Hepatocyte (in vitro differentiated cells): ENCODE data around the gene CCDC39. TPM values are rescaled to one million over a fixed set of nuclear protein-coding genes. Genes with fewer than 3 reads are reported as not detected.

Experiments used
- DNase-seq: peaks from one replicate; pipeline ENCODE4 v3.0.0-alpha.2; 2016; ENCODE audit warnings: low spot score
- H2AFZ ChIP-seq: fragments of 200-600 bp; sonication (generic); 2 replicates; pipeline ENCODE4 v1.6.0; 2016; ENCODE audit warnings: antibody characterized with exemption, mild to moderate bottlenecking
- H3K27ac ChIP-seq: fragments of 200-600 bp; sonication (generic); 2 replicates; pipeline ENCODE4 v1.5.1; 2016; ENCODE audit warnings: mild to moderate bottlenecking
- H3K27me3 ChIP-seq: fragments of 200-600 bp; sonication (generic); 2 replicates; pipeline ENCODE4 v1.6.1; 2016
- H3K36me3 ChIP-seq: fragments of 200-600 bp; sonication (generic); replicated peaks from 2 replicates; pipeline ENCODE4 v1.5.1; 2016; ENCODE audit warnings: low read depth; ENCODE audit not compliant: insufficient read depth
- H3K4me1 ChIP-seq: fragments of 200-600 bp; sonication (generic); 2 replicates; pipeline ENCODE4 v1.5.1; 2016; ENCODE audit warnings: mild to moderate bottlenecking, moderate library complexity; ENCODE audit not compliant: insufficient read depth
- H3K4me2 ChIP-seq: fragments of 200-600 bp; sonication (generic); 2 replicates; pipeline ENCODE4 v1.6.0; 2016
- H3K4me3 ChIP-seq: fragments of 200-600 bp; sonication (generic); 2 replicates; pipeline ENCODE4 v1.5.1; 2016; ENCODE audit warnings: mild to moderate bottlenecking
- H3K79me2 ChIP-seq: fragments of 200-600 bp; sonication (generic); 2 replicates; pipeline ENCODE4 v1.6.0; 2017; ENCODE audit warnings: mild to moderate bottlenecking
- H3K9me2 ChIP-seq: fragments of 200-600 bp; sonication (generic); replicated peaks from 2 replicates; pipeline ENCODE4 v1.6.0; 2017; ENCODE audit warnings: mild to moderate bottlenecking; ENCODE audit not compliant: insufficient read depth
- H3K9me3 ChIP-seq: fragments of 200-600 bp; sonication (generic); 2 replicates; pipeline ENCODE4 v1.5.1; 2016; ENCODE audit warnings: low read depth, mild to moderate bottlenecking
- H4K20me1 ChIP-seq: fragments of 200-600 bp; sonication (generic); 2 replicates; pipeline ENCODE4 v1.6.0; 2016; ENCODE audit warnings: mild to moderate bottlenecking; ENCODE audit not compliant: insufficient read depth, poor library complexity, severe bottlenecking
- CTCF ChIP-seq: fragments of 200-600 bp; sonication (generic); IDR thresholded peaks from 2 replicates; pipeline ENCODE4 v1.5.1; 2016; ENCODE audit warnings: antibody characterized with exemption, mild to moderate bottlenecking; ENCODE audit not compliant: poor library complexity
- EZH2 ChIP-seq: fragments of 200-600 bp; sonication (generic); IDR thresholded peaks from 2 replicates; pipeline ENCODE4 v1.6.1; 2016; ENCODE audit warnings: antibody characterized with exemption, mild to moderate bottlenecking, borderline replicate concordance
- EZH2phosphoT487 ChIP-seq: fragments of 200-600 bp; sonication (generic); IDR thresholded peaks from one replicate; pipeline ENCODE4 v1.6.1; 2018; ENCODE audit warnings: antibody characterized with exemption, mild to moderate bottlenecking, low read depth, moderate library complexity; ENCODE audit not compliant: unreplicated experiment, severe bottlenecking
- WGBS: methylation state at CpG from one replicate; pipeline ENCODE4 v1.1.6; 2016; ENCODE audit warnings: low lambda C conversion rate; ENCODE audit errors: missing lambda C conversion rate; 5-methylcytosine and 5-hydroxymethylcytosine counted together
- polyA plus RNA-seq: library from polyadenylated mRNA; unstranded; fragments of >200 nt; fragmentation: Nextera tagmentation; extraction: Ambion mirVana; gene quantifications from 2 replicates; pipeline ENCODE4 v1.2.1, GENCODE V29; 2016
- total RNA-seq: library from RNA; depleted of rRNA; stranded (reverse); fragments of >200 nt; gene quantifications from 2 replicates; pipeline ENCODE4 v1.2.3, GENCODE V29; 2014

Gene CCDC39
- total and polyA plus RNA-seq, 2 experiments from 2014 or later: not detected

GRCh38 chr3:180705619-180706018, 26.3 kb upstream of the CCDC39 start:
- Histone ChIP-seq H3K79me2 (no peaks in the 10 kb centered on the region), H3K27ac (no peak overlapping the region), H2AFZ (no peak overlapping the region), H3K4me2 (no peak overlapping the region), H3K9me2 (no peaks in the 10 kb centered on the region), H3K27me3 (no peaks in the 10 kb centered on the region), H3K4me1 (no peaks in the 10 kb centered on the region), H4K20me1 (no peaks in the 10 kb centered on the region), H3K36me3 (no peaks in the 10 kb centered on the region), H3K4me3 (no peak overlapping the region), H3K9me3 (no peaks in the 10 kb centered on the region)
- DNase-seq: no peak
- TF ChIP-seq CTCF: no peak
- TF ChIP-seq EZH2: no peak
- no peak for TF ChIP-seq EZH2phosphoT487
- 67% methylated on average over 4 of the region's 4 CpGs for WGBS

- Histone ChIP-seq H3K27ac (no peak overlapping the region), H3K9me2 (no peaks in the 10 kb centered on the region), H3K4me1 (no peaks in the 10 kb centered on the region), H3K4me3 (no peak overlapping the region), H3K4me2 (no peak overlapping the region), H3K27me3 (no peaks in the 10 kb centered on the region), H2AFZ (no peak overlapping the region), H3K79me2 (no peaks in the 10 kb centered on the region), H4K20me1 (no peaks in the 10 kb centered on the region), H3K36me3 (no peaks in the 10 kb centered on the region), H3K9me3 (no peaks in the 10 kb centered on the region)
- no peak for DNase-seq
- TF ChIP-seq EZH2: no peak
- no peak for TF ChIP-seq CTCF
- no peak for TF ChIP-seq EZH2phosphoT487
These were observed 25.2 kb upstream of the CCDC39 start for GRCh38 chr3:180704532-180704931.

- Histone ChIP-seq H3K27me3 (no peaks in the 10 kb centered on the region), H2AFZ (no peak overlapping the region), H3K27ac (no peak overlapping the region), H3K4me3 (no peak overlapping the region), H4K20me1 (no peaks in the 10 kb centered on the region), H3K9me3 (no peaks in the 10 kb centered on the region), H3K4me2 (no peak overlapping the region), H3K4me1 (no peaks in the 10 kb centered on the region), H3K79me2 (no peaks in the 10 kb centered on the region), H3K9me2 (no peaks in the 10 kb centered on the region), H3K36me3 (no peaks in the 10 kb centered on the region)
- TF ChIP-seq EZH2phosphoT487 (no peak), CTCF (no peak), EZH2 (no peak)
- WGBS: 91% methylated on average over 3 of the region's 3 CpGs
- DNase-seq: no peak
These were observed 21.7 kb upstream of the CCDC39 start for GRCh38 chr3:180700941-180701340.

- no peaks in the 10 kb centered on the region for H3K4me1 ChIP-seq
- no peak overlapping the region for H2AFZ ChIP-seq
- no peak overlapping the region for H3K4me2 ChIP-seq
- H4K20me1 ChIP-seq: no peaks in the 10 kb centered on the region
- no peak for DNase-seq
- no peaks in the 10 kb centered on the region for H3K9me3 ChIP-seq
- H3K27ac ChIP-seq: no peak overlapping the region
- H3K4me3 ChIP-seq: no peak overlapping the region
- H3K79me2 ChIP-seq: no peaks in the 10 kb centered on the region
- WGBS: 40% methylated on average over 3 of the region's 3 CpGs
- H3K27me3 ChIP-seq: no peaks in the 10 kb centered on the region
- no peak for TF ChIP-seq CTCF
- TF ChIP-seq EZH2: no peak
- no peak for TF ChIP-seq EZH2phosphoT487
- H3K9me2 ChIP-seq: no peaks in the 10 kb centered on the region
- H3K36me3 ChIP-seq: no peaks in the 10 kb centered on the region
These were observed 19.5 kb upstream of the CCDC39 start for GRCh38 chr3:180698760-180699270.
